OCI-M2 (cell line): ENCODE measurements around the gene RGS14.
"Not testable (repeated sequence)": the region's sequence is repeated elsewhere in the genome, so short reads cannot be mapped to it uniquely, and the experiment has no call there.

Experiments
- DNase-seq: peaks from one replicate; lab custom pipeline; 2025; ENCODE audit not compliant: unreplicated experiment; lab: John Stamatoyannopoulos, UW

Gene RGS14

DNA sequence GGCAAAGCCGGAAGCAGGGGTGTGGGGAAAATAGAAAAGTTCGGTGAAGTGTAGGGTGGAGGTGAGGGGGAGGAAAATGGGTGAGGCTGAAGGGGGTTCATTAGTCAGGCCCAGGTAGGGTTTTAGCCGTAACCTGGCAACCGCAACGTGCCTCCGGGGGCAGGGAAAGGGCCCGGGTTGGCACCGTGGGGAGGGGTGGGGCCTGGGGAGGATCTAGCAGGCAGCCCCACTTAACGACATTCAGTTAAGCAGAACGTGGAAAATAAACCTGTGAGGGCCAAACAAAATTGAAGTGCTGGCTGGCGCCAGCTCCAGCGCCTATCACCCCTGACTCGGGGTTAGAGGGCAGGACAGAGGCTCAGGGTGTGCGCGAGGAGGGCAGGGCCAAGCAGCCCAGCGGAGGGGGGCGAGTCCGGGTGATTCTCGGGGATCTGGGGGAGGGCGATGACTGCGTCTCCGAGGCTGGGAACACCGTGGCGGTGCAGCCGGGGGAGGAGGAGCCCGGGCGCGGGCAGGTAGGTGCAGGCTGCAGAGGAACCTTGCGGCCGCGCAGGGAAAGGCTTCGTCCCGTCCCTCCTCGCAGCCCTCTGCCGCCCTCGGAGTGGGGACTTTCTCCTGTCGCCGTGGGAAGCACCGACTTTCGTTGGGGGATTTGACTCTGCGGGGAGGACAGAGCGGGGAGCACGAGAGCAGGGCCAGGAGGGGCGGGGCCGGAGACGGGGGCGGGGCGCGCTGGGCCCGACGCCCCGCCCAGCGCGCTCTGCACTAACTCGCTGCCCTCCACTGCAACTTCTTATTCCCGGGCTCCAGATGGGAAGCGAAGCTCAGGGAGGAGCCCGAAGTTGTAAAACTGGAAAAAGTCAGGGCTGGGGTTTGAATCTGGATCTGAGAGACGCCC, 5.1 kb downstream of the RGS14 start:
- DNase-seq: no peak

DNA sequence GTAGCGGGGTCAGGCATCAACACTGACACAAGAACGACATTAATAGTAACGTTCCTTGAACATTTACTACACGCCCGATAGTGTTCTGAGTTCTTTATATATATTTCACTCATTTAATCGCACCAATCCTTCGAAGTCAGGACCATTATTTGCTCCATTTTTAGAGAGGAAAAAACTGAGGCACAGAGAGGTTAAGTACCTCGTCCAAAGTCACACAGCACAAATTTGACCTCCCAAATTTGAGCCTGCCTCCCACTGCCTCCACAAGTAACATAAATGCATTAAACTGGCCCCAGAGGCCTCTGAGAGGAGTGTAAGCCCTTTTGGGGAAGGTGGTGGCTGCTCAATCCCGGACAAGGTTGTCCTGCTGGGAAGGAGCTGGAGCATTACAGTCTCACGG, 5.8 kb downstream of the RGS14 start:
- DNase-seq: no peak

DNA sequence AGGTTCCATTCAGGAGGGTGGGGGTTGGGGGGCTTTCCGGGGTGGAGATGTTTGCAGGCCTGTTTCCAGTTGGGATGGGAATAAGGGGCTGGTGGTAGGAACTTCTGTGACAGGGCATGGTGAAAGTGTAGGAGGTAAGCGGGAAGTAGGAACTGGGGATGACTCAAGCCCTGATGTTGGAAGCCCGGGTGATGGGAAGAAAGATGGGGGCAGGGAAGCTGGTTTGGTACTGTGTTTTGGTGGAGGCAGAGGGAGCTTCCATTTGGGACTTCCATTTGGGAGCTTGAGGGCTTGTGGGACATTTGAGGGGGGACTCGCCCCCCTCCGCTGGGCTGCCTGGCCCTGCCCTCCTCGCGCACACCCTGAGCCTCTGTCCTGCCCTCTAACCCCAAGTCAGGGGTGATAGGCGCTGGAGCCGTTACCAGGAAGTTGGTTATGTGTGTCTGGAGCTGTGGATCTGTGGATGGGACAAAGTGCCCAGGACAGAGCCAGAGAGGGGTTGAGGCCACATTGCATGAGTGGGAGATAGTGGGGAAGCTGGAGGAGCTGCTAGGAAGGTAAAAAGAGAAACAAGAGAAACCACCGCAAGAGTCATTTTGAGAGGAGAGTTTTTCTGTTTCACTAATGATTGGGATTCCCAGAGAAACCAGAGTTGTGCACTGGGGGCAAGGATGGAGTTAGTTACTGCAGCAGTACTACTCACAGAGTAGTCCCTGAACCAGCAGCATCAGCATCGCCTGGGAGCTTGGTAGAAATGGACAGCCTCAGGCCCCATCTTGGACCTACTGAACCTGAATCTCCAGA, 6.6 kb downstream of the RGS14 start:
- no peak for DNase-seq

DNA sequence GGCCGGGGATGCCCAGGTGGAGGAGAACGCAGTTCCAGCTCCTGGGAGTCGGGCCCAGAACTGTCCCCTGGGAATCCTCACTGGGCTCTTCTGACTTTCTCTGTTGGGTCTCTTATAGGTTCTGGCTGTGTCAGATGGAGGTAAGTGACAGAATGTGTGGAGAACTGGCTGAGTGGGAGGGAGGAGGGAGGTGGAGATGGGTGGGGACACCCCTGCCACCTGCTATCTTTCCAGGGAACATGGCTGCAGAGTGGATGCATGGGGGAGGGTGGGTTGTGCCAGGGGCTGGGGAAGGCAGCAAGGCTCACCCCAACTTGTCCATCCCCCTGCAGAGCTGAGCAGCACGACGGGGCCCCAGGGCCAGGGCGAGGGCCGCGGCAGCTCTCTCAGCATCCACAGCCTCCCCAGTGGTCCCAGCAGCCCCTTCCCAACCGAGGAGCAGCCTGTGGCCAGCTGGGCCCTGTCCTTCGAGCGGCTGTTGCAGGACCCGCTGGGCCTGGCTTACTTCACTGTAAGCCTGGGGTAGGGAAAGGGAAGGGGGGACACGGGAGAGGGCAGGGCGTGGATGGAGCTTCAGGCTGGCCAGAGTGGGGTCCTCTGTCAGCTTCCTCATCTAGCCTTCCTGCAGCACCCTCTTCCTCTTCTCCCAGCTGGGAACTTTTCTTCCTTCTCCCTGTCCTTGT, 8.3 kb downstream of the RGS14 start:
- DNase-seq: no peak

DNA sequence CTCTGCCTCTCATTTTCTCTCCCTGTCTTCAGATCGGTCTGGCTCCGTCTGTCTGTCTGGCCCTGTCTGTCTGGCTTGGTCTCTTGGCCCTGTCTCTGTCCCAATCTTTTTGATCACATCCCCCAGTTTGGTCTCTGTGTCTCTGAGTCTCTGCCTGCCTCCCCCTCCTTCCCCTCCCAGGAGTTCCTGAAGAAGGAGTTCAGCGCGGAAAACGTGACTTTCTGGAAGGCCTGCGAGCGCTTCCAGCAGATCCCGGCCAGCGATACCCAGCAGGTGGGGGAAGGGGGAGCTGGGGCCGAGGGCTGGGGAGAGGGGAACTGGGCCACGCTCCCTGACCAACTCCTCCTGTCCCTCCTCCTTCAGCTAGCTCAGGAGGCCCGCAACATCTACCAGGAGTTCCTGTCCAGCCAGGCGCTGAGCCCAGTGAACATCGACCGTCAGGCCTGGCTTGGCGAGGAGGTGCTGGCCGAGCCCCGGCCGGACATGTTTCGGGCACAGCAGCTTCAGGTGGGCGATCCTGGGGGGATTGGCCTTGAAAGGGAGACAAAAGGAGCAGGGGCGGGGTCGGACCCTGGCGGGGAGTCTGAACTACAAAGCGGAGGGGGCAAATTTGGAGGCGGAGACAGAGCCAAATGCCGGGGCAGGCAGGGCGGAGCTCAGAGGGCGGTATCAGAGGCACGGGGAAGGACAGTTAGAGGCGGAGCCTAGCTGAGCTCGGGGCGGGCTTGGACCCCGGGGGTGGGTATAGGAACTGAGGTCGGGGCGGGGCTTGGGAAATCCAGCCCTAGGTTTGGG, 9.0 kb downstream of the RGS14 start:
- DNase-seq: no peak

DNA sequence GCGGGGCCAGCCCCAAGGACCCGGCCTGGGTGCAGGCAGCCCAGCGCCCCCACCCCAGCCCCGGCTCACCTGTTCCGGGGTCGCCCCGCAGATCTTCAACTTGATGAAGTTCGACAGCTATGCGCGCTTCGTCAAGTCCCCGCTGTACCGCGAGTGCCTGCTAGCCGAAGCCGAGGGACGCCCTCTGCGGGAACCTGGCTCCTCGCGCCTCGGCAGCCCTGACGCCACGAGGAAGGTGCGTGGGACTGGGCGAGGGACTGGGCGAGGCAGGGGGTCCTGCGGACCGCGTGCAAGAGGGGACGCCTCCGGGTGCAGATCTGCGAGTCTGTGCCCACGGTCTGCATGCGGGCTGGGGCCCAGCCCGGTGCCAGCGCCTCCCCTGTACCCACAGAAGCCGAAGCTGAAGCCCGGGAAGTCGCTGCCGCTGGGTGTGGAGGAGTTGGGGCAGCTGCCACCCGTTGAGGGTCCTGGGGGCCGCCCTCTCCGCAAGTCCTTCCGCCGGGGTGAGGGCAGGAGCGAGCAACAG, 9.7 kb downstream of the RGS14 start:
- no peak for DNase-seq

DNA sequence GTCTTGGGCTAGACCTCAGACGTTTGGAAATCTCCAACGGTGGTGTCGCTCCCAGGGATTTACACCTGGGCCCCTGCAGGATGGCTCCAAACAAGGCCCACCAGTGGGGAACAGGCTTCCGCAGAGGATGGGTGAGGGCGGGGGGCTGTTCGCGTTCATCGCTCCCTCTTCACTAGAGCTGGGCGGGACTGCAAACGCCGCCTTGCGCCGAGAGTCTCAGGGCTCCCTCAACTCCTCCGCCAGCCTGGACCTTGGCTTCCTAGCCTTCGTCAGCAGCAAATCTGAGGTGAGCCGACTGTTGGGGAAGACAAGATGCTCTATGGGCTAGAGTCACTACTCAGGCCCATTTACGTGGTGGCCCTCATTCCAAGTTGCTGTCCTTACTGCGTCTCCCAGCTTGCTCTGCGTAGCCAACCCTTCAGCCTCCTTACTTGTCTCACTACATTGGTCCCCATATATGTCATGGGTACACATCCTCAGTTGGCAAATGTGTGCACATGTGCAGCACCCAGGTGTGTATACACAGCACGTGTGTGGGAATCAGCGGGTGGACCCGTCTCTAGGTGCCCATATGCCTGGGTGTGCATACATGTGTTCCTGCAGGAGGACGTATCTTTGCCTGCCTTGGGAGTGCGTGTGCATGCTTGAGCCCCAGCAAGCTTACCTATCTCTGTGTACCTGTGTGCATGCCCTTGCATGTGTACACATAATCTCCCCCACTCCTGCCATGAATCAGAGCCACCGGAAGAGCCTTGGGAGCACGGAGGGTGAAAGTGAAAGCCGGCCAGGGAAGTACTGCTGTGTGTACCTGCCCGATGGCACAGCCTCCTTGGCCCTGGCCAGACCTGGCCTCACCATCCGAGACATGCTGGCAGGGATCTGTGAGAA, 10.5 kb downstream of the RGS14 start:
- no peak for DNase-seq

DNA sequence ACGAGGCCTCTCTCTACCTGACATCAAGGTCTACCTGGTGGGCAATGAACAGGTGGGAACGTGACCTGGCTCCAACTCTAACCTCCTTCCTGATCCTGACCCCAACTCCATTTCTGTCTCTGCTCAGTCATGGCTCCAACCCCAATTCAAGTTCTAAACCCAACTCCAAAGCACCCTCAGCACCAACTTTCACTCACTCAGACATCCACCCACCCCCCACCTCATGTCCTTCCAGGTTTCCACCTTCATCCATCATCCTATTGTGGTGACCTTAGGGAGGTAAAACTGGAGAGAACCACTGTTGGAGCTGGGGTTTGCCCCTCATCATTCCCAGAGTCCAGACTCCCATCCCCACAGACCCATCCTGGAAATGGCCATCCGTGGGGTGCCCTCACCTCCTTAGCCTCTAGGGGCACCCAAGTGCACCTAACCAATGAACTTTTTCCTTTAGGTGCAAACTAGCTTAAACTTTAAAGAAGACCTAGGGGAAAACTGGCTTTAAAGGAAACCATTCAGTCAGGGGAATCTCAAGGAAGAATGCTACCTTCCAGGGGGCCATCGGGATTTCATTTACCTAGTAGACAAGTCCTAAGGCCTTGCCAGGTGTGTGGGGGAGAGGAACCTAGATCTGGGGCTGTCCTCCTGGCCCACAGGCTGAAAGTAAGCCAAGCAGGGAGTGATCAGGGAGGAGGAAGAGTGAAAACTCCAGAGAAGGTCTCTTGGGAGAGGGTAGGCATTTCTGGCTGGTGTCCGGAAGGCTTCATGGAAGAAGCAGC, 11.3 kb downstream of the RGS14 start:
- DNase-seq: no peak

DNA sequence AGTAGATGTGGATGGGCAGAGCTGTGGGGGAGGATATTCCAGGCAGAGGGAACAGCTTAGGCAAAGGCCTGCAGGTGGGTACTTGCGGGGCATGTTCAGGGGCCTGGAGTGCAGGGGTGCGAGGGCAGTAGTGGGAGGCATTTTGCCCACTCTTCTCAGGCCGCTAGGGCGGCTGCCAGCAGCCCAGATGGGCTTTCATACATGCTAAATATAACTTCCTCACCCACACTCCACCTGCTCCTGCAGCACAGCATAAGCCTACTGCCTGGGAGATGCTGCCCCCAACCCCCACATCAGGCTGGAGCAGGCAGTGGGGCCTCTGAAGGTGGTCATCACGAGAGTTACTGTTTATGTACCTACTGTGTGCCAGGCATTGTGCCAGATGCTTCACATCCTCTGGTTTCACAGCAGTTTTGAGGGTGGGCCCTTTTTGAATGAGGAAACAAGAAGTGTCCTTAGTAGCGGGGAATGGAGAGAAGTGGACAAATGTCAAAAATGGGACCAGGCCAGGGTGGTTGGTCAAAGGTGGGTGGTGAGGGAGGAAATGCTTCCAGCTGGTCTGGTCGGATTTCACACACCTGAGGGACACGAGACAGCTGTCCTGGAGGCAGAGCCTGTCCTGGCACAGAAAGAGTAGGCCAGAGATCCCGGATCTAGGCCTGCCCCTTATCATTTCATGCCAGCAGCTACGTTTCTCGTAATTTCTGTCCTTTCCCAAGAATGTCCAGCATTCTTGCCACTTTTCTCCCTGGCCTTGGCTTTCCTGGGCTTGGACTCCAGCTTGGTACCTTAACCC, 12.1 kb downstream of the RGS14 start:
- DNase-seq: no peak

DNA sequence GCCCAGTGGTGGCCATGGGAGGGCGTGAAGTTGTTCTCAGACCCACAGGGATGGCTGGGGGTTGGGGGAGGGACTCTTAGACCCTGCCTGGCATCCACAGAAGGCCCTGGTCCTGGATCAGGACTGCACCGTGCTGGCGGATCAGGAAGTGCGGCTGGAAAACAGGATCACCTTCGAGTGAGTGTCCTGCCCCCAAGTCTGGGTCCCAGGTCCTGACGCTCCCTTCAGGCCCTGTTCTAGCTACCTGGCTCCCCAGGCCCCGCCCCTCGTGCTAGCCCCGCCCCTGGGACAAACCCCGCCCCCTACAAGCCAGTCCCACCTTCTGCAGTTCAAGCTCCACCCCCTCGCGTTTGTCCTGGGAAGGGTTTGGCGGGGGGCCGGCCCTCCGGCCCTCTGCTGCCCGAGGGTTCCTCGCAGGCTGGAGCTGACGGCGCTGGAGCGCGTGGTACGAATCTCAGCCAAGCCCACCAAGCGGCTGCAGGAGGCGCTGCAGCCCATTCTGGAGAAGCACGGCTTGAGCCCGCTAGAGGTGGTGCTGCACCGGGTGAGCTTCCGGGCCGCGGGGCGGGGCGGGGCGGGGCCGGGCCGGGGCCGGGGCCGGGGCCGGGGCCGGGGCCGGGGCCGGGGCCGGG, 12.9 kb downstream of the RGS14 start:
- DNase-seq: no peak

DNA sequence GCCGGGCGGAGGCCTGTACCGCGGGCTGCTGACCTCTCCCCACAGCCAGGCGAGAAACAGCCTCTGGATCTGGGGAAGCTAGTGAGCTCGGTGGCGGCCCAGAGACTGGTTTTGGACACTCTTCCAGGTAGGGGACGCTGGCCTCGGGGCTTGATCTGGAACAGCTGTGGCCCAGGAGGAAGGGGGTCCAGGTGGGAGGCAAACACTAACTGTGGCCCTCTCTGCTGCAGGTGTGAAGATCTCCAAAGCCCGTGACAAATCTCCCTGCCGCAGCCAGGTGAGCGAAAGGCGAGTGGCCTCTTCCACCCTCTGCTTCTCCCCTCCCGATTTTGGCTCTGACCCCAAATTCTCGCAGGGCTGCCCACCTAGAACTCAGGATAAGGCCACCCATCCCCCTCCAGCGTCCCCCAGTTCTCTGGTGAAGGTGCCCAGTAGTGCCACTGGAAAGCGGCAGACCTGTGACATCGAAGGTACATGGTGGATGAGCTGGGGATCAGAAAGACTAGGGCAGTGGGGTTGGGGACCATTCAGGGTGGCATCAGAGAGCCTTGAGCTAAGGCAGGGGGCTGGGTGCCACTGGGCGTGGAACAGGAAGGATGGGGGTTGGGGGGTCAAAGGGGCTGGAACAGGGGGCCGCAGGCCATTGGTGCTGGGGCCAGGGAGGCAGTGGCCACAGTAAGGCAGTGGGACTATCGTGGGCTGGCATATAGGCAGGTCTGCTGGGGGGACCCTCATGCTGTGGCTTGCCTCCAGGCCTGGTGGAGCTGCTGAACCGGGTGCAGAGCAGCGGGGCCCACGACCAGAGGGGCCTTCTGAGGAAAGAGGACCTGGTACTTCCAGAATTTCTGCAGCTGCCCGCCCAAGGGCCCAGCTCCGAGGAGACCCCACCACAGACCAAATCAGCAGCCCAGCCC, 13.7 kb downstream of the RGS14 start:
- DNase-seq: no peak

DNA sequence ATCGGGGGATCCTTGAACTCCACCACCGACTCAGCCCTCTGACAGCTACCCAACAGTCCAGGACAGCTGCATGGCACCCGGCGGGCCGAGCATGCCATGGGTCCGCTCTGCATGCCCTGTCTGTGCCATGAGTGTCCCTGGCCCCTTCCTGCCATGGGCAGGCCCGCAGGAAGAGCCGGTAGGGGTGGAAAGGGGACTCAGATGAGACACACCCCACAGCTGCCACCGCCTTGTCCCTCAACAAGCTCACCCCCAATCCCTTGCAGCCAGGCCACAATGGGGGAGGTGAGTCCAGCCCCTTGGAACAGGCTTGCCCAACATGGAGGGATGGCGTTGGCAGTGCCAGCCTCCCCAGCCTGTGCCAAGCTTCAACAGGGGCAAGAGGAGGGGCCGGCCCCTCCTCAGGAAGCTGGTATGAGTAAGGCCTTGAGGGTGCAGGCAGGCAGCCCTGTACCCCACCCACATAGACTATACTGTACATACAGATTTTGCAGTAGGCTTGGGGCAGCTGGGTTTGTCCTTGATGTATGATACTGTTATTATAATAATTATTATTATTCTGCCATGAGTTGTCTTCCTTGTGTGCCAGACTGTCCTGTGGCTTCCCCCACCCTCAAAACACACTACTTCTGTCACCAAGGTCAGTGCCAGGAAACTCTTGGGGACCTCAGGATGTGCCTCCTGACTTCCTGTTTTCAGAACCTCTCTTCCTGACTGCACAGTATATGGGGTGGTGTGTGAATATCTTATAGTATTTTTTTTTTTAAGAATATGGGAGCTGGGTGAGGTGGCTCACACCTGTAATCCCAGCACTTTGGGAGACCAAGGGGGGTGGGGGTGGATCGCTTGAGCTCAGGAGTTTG, 14.5 kb downstream of the RGS14 start:
- DNase-seq: no peak

DNA sequence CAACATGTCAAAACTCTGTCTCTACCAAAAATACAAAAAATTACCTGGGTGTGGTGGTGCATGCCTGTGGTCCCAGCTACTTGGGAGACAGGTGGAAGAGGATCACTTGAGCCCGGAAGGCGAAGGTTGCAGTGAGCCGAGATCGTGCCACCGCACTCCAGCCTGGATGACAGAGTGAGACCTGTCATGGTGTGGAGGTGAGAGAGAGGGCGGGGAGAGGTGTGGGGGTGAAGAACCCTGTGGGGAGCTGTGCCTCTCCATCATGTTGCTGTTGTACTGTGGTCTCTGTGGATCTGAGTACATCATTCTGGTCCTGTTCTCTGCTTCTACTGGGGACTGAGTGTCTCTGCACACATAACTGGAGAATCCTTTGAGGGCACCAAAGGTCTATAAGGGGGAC, 15.2 kb downstream of the RGS14 start:
- no peak for DNase-seq

DNA sequence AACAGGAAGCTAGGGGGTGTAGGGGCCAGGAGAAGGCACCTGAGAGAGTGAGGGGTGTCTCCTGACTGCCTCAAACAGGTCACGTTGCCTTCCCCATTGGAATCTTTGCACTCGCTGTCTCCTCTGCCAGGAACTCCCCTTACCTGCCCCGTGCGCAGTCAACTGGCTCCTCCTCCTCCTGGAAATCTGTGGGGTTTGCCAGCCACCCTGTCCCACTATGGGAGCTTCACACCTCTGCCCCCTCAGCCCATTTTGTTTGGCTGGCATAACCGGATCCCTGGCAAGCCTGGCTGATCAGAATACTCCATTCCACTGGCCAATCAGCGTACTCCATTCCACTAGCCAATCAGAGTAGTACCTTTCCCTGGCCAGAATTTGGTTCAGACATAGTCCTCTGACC, 16.1 kb downstream of the RGS14 start:
- DNase-seq: no peak

DNA sequence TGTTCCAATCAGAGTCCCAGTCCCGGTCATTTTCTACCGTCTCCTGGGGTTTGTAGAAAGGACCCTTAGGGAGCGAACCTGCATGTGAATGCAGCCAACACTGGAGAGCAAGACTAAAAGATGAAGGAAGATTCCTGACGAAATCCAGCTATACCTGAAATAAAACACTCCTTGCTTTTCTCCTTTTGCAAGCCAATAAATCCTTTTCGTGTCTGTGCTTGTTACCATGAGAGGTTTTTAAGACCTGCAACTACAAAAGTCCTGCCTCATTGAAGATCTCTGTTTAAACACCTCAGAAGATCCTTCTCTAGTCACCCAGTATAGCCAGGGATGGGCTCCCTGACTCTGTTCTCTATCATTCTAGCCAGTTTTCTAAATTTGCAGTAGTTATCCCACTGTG, 16.5 kb downstream of the RGS14 start:
- no peak for DNase-seq

DNA sequence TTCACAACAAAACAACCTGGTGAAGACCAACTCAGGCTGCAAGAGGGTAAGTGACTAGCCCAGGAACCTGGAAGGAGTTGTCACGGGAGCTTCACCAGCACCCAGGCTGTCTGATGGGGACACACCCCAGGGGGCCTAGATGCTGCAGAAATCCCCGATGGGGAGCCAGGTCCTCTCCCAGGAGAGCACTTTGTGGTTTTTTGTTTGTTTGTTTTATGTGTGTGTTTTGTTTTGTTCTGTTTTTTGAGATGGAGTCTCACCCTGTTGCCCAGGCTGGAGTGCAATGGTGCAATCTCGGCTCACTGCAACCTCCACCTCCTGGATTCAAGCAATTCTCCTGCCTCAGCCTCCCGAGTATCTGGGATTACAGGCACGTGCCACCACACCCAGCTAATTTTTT, 17.8 kb downstream of the RGS14 start:
- DNase-seq: not testable (repeated sequence)
